ENCODE results near the gene SHH.

Gene SHH

DNA sequence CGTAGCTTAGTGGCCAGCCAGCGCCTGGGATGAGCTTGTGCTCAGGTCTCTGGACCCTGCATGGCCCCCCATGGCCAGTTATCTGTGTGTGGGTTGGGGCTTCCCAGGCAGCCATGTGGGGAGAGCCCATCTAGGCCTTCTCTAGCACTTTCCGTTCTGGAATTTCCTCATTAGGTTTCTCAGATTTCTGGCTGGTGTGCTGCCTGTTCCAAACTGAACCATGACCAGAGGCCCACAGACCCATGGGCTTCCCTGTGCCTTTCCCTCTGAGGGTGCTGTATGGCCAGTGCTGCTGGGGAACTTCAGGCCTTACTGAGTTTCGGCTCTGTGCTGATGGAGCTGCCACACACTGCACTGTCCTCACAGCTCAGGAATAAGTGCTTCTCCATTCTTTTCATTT, 50.2 kb downstream of the SHH start:
- DNase-seq: no peak

DNA sequence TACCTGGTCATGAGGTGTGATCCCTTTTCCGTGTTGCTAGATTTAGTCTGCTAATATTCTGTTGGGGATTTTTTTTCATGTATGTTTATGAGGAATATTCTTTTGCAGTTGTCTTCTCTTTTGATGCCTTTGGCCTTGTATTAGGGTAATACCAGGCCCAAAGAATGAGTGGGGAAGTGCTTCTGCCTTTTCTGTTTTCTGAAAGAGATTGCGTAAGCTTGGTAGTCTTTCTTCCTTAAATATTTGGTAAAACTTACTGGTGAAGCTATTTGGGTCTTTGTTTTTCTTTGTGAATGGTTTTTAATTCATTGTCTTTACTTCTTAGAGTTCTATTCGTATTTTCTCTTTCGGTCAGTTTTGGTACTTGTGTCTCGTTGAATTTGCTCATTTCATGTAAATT, 51.1 kb downstream of the SHH start:
- DNase-seq: no peak

DNA sequence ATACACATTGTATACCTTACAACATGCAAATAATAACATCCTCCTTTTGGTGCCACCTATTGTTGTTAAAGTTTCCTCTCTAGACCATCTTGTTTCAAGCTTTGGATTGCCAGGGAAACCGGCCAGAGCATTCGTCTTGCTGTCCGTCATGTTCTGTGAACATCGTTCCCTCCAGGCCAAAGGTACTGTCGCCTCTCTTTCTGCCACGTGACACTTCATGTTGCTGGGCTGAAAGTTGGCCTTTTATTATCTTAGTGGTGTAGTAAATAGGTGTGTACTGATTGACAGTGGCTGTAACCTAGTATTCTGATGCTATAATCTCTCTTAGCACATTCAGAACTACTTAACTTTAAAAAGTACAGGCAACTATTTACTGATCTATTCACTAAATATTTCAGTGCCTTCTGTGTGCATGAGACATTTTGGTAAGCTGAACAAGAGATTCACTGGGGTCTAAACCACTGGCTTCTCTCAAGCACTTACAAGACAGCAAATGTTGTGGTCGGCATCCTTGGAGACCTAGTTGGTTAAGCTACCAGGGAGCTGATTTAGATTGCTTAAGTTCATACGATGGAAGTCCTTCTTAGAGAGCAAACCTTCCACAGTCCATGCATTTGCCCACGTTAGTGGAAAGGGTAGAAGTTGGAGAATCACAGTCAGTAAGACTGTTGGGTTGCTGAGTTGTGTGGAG, 52.4 kb downstream of the SHH start:
- DNase-seq: no peak

DNA sequence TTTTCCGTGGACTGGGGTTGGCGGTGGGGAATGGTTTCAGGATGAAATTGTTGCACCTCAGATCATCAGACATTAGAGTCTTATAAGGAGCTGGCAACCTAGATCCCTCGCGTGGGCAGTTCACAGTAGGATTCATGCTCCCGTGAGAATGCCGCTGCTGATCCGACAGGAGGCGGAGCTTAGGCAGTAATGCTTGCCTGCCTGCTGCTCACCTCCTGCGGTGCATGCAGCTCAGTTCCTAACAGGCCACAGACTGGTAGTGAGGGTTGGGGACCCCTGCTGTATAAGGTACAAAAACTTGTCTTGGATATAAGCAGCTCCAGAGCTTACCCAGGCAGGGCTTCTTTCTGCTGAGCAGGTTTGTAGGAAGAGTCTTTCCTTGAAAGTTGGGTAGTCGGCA, 53.9 kb downstream of the SHH start:
- no peak for DNase-seq

DNA sequence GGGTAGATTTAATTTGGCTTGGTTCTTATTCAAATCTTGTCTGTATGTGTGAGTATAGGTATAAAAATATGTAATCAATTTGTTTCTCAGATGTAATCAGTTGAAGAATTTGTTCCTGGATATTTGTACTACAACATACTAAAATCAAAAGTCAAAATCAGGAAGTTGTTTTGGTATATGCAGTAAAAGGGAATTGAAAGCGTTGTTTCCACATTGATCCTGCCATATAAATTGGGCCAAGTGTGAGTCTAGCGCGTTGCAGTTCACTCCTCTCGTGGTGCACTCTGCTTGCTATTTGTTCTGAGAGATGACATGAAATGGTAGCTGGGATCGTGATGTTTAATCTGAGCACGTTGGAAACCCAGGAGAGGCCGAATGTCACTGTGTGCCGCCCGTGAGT, 55.9 kb downstream of the SHH start:
- no peak for DNase-seq

DNA sequence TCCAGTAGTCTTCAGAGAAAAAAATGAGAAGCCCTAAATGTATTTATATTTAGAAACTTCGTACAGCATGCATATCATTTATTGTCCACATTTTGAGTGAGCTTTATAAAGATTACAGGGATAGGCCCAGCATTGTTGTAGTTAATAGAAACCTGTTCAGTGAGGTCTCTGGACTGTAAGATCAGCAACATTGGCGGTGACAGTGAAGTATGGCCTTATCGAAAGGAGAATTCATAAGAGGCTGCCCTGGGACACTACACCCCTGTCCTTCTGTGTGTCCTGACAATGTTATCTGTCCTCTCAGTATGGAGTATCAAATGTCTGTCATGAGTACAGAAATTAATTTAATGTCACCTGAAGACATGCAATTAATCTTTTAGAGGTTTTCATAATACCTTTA, 57.2 kb downstream of the SHH start:
- DNase-seq: no peak

DNA sequence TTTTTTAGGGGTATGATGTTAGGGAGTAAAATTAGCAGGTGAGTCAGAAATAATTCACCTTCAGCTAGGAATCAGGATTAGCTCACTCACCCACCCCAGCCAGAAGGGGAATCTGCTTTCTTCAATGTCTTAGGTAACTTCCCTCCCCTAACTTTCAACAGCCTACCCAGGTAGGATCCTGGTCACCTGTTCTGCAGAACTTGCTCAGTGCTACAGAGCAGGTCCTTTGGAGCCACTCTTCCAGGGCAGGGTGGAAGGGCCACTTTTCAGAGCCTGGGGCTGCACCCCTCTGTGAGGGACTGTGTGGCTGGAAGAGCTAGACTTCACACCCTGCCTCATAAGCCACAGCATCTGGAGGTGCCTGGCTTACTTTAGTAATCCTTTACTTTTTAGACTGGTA, 58.1 kb downstream of the SHH start:
- DNase-seq: no peak

DNA sequence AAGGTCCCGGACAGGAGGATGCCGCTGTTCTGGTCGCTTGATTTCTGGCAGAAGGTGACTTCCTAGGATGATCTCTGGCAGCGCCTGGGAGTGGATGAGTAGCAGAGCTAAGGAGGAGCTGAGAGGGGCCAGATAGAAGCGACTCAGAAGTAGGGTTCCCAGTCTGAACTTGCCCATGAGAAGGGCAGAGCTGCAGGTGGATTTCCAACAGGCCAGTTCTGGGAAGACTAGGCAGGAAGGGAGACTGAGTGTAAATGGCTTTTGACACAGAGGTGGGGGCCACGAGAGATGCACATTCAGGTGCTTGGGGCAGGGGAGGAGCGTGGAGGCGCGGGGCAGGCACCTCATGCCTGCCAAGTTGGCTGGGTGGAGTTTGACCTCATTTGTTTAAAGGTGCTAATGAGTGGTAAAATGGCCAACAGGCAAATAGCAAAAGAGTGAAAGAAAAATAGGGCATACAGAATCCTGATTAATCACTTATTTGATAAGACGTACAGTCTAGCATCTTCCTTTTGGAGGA, 58.8 kb downstream of the SHH start:
- DNase-seq: no peak

DNA sequence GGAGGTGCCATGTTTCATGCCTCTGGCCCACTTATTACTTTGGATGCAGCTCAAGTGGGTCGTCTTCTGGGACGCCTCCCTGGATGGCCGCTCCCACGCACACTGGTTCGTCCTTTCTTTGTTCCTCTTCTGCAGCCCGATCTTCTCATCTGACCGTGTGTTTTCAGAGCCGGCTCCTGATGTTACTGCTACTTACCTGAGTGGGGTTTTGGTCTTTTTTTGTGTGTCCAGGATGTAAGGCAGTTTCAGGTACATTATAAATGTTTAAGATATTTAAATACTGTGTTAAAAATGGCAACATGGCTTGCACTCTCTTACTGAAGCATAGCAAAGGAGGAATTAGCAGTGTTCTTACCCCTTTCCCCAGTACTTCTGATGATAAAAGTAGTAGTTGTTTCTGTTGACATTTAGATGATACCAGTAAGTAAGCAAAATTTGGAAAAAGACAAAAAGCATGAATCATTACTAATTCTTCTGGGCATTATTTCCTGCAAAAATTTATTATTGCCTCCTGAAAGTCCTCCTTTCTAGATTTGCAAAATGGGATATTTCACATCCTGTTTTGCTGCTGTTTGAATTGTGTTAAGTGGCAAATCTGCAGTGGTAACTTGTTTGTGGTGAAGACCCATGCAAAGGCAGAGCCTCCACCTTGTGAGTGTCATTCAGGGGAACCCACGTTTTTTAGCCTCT, 59.4 kb downstream of the SHH start:
- DNase-seq: no peak

DNA sequence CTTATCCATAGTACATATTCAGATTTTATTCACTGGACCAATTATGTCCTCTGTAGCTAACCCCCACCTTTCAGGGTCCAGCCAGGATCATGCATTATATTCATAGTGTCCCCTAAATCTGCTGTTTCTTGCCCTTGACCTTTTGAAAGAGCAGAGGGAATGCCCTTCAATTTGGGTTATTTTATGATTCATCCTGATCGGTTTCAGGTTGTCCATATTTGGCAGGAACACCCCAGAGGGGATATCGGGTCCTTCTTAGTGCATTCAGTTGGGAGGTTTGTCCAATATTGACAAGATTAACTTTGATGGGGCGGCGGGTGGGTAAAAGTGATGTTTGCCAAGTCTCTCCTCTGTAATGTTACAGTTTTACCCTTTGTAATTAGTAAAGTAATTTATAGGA, 60.9 kb downstream of the SHH start:
- DNase-seq: no peak

DNA sequence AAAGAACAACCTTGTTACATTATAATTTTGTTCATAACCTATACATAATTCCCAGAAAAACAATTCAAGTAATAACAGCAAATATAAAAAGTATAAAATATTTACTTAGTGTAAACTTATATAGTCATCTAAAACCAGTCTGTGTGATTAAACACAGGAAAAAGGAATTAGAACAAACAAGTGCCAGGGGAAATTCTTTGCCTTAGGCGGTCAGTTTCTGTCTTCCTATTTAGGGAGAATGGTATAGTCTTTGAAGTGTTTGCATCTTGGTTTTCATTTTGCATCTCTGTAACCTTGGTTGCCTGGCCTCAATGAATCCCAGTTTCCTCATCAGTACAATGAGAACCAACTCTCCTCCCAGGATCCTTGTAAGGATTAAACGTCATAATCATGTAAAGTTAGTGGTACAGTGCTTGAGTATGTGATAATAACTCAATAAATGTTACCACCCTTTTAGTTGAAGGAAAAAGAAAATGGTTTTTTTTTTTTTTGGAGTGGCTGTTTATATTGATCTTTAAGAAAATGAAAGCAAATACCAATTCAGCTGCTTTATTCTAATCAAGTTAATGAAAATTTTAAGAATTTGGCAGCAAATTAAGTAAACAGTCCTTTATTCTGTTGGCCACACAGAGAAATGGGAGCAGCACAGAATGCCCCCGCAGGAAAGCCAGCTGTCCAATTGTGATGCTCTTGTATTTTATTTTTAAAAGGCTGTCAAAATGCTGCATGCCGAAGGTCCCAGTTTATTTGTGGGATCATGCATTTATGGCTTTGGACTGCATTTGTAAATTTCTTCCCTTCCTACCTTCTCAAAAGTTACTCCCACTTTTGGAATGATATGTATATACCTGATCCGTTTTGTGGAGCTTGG, 61.8 kb downstream of the SHH start:
- no peak for DNase-seq

Measured in NCI-H1105 treated with DMSO at 0.1 percent for 48 hours (cell line).